Right lobe of liver (tissue), 6 donors: Measurements from ENCODE around the gene ENDOU. TPM values are rescaled to one million over a fixed set of nuclear protein-coding genes. Genes with fewer than 3 reads are reported as not detected.

ENCODE experiments used
- ATAC-seq, 4 donors: fragments of 200-7000 bp; cut with Tn5 transposase; one replicate each; pipeline ENCODE4 v1.9.1; 2020; ENCODE audit warnings: mild to moderate bottlenecking in 4 of 4, moderate library complexity in 4 of 4
- DNase-seq, 3 donors: peaks; one replicate each; pipeline ENCODE4 v3.0.0-alpha.2; 2020
- H3K27ac ChIP-seq, 3 donors: fragments of 200-600 bp; one replicate each; pipeline ENCODE4 v1.8.0; 2022
- H3K27me3 ChIP-seq, 2 donors: fragments of 200-600 bp; one replicate each; pipeline ENCODE4 v1.8.0; 2022
- H3K36me3 ChIP-seq, 4 donors: fragments of 200-600 bp; sonication (generic) in 1 of 4; one replicate each; pipeline versions ENCODE4 v1.5.1 to v1.8.0; 2017 to 2022; ENCODE audit warnings: control low read depth in 1 of 4
- H3K4me1 ChIP-seq, 4 donors: fragments of 200-600 bp; sonication (generic) in 1 of 4; one replicate each; pipeline versions ENCODE4 v1.5.1 to v1.8.0; 2017 to 2022; ENCODE audit warnings: control low read depth in 1 of 4
- H3K4me3 ChIP-seq, 3 donors: fragments of 200-600 bp; one replicate each; pipeline ENCODE4 v1.8.0; 2022
- H3K9me3 ChIP-seq, 4 donors: fragments of 200-600 bp; sonication (generic) in 1 of 4; one replicate each; pipeline versions ENCODE4 v1.5.1 to v1.8.0; 2017 to 2022; ENCODE audit warnings: control low read depth in 1 of 4
- POLR2A ChIP-seq: fragments of 450-650 bp; IDR thresholded peaks from one replicate; pipeline ENCODE4 v1.6.1; 2017; ENCODE audit warnings: antibody characterized with exemption, mild to moderate bottlenecking
- WGBS: methylation state at CpG from one replicate; pipeline ENCODE4 v1.1.6; 2018; ENCODE audit warnings: low coverage, low lambda C conversion rate; ENCODE audit not compliant: insufficient coverage; ENCODE audit errors: missing lambda C conversion rate; 5-methylcytosine and 5-hydroxymethylcytosine counted together
- intact Hi-C, 2 donors: fragments of 100-400 bp; cut with DNase I; formaldehyde crosslinking; loops; one replicate each; pipeline versions ENCODE4 v1.11.2 to v1.14.1; 2022
- long read RNA-seq: library from polyadenylated mRNA; unstranded; transcript quantifications from one replicate; pipeline ENCODE4 v2.0.0, GENCODE V29; 2019
- total RNA-seq, 6 experiments: library from RNA; depleted of rRNA in 2 of 6; stranded (reverse); fragments of >200 nt in 2 of 6; fragmentation: NEBNext Ultra II Directional in 3 of 6; extraction: Animal tissue kit (Norgen Biotek cat#: 25700) in 3 of 6; gene quantifications; one replicate each; pipeline versions ENCODE4 v1.1.0 to v1.2.4, GENCODE V29; 2016 to 2023
- TF ChIP-seq, protein P1 (sequence below), 4 donors: fragments of 200-600 bp in 3 of 4; fragments of 450-650 bp in 1 of 4; IDR thresholded peaks; one replicate each; pipeline versions ENCODE4 v1.5.1 to v1.8.0; 2016 to 2022; ENCODE audit warnings: antibody characterized with exemption in 4 of 4, mild to moderate bottlenecking in 2 of 4
- donor health status: DM: no; HTN: yes; CAD: no.
- donor health status: DM: no; HTN: no; CAD: no.
- donor health status: DM: no; HTN: no; CAD: no.
- donor health status: DM: no; HTN: yes; CAD: no.
- donor health status: DM: no; HTN: yes; CAD: no.

The ENDOU gene, protein sequence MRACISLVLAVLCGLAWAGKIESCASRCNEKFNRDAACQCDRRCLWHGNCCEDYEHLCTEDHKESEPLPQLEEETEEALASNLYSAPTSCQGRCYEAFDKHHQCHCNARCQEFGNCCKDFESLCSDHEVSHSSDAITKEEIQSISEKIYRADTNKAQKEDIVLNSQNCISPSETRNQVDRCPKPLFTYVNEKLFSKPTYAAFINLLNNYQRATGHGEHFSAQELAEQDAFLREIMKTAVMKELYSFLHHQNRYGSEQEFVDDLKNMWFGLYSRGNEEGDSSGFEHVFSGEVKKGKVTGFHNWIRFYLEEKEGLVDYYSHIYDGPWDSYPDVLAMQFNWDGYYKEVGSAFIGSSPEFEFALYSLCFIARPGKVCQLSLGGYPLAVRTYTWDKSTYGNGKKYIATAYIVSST
- not detected for total RNA-seq
- long read RNA-seq = 0 reads

DNA sequence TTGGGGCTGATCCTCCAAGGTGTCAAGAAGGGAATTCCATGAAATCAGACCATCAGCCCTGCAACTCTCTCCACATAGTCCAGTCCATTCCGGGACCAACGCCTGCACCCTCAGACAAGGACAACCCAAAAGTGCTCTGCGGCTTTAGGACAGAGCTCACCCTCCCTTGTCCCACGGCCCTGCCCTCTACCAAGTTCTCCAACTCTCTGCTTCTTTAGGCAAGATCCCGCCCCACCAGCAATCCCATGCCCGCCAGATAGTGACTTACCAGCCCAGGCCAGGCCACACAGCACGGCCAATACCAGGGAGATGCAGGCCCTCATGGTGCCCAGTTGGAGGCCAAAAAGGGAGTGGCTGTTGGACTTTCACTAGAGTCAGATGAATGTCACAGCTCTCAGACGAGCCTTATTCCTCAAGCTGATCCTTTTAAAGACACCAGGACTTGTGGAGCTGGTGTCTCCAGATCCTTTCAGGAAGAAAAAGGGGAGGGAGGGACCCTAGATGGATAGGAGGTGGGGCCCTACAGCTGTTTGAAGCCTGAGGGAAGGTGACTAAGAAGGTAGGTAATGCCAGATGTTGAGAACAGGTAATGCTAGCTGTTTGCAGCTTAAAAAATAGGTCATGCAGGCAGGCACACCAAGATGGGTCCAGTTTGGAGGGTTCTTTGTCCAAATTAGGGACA, at the start of gene ENDOU:
Gene ENDOU, minus strand, starts transcription at position 400 of the 682 bp plus-strand sequence. Its CDS starts 77 bp downstream, at position 323.
- no peak within 1 kb of the TSS for H3K4me3 ChIP-seq
- H3K4me1 ChIP-seq = peaks cover 0 to 11% (median 3%) of the 10 kb centered on the region in 4 donors
- DNase-seq (no peak), ATAC-seq (no peak)
- H3K27me3 ChIP-seq = no peaks in the 10 kb centered on the region
- intact Hi-C loops = no loop called here
- 92% methylated on average over 8 of the region's 8 CpGs for WGBS
- H3K36me3 ChIP-seq = no peaks in the 10 kb centered on the region
- TF ChIP-seq, protein P1, sequence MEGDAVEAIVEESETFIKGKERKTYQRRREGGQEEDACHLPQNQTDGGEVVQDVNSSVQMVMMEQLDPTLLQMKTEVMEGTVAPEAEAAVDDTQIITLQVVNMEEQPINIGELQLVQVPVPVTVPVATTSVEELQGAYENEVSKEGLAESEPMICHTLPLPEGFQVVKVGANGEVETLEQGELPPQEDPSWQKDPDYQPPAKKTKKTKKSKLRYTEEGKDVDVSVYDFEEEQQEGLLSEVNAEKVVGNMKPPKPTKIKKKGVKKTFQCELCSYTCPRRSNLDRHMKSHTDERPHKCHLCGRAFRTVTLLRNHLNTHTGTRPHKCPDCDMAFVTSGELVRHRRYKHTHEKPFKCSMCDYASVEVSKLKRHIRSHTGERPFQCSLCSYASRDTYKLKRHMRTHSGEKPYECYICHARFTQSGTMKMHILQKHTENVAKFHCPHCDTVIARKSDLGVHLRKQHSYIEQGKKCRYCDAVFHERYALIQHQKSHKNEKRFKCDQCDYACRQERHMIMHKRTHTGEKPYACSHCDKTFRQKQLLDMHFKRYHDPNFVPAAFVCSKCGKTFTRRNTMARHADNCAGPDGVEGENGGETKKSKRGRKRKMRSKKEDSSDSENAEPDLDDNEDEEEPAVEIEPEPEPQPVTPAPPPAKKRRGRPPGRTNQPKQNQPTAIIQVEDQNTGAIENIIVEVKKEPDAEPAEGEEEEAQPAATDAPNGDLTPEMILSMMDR (IDR thresholded peaks at IDR 0.05) = no peak
- no peak for TF ChIP-seq POLR2A
- H3K9me3 ChIP-seq = no peaks in the 10 kb centered on the region
- no peak within 1 kb of the TSS for H3K27ac ChIP-seq

DNA sequence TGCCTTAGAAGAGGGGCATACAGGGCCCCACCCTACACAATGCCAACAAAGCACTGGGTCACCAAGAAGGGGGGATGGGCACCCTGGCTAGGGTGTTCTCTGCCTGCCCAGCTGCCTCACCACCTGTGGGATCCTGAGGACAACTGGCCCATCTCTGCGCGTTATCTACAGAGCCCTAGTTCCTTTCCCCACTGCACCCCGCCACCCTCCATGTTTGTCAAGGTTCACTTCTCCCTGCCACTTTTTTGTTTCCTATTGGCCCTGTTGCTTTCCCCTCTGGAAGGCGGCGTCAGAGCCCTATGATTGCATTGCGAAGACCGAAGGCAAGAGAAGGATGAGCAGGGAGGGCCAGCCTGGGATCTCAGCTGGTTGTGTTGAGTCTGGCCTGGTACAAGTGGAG, 49.4 kb upstream of the ENDOU start:
- ATAC-seq (no peak), DNase-seq (no peak)
- Histone ChIP-seq H3K4me1 (peaks cover 0 to 31% (median 3%) of the 10 kb centered on the region in 4 donors), H3K27ac (peak overlapping the region in 1 of 3 donors; percentile 51), H3K9me3 (no peaks in the 10 kb centered on the region), H3K27me3 (no peaks in the 10 kb centered on the region), H3K4me3 (no peak overlapping the region), H3K36me3 (no peaks in the 10 kb centered on the region)
- intact Hi-C loops = loop anchor here in 1 of 2 donors (5.0 kb wide), 1 partner anchor 32 kb away; no protein-coding TSS in a partner anchor
- TF ChIP-seq, protein P1 (IDR thresholded peaks at IDR 0.05) = no peak
- no peak for TF ChIP-seq POLR2A
- 84% methylated on average over 5 of the region's 7 CpGs for WGBS

DNA sequence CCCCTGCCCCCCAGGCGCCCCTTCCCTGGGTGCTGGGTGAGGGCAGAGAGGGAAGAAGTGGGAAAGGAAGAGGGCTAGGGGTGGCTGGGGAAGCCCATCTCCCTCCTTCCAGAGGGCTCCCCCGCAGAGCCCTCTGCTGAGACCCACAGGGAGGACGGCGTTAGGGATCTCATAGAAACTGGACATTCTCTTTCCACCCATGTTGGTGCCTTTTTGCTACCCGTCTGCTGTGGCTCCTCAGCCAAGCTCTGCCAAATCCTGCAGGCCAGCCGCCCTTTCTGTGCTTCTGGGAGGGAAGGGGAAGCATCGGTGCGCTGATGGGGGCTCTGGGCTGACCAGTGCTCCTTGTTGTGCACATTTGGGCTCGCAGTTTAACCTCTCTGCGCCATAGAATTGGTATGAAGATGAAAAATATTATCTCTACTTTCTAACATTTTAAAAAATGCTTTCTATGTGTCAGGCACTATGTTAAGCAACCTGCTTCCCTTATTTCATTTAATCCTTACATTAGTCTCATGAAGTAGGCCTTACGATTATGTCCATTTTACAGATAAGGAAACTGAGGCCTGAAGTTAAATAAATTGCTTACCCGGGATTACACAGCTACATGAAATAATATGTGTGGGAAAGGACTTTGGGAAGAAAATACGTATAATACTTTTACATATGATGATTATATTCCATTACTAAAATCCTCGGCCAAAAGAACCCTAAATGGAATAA, 48.7 kb upstream of the ENDOU start:
- WGBS = 57% methylated on average over 12 of the region's 14 CpGs
- TF ChIP-seq, protein P1 (IDR thresholded peaks at IDR 0.05) = no peak
- no peak for TF ChIP-seq POLR2A
- no peaks in the 10 kb centered on the region for H3K36me3 ChIP-seq
- DNase-seq (peak in 1 of 3 donors; percentile 36), ATAC-seq (peak in 1 of 4 donors; percentile 5)
- H3K9me3 ChIP-seq = no peaks in the 10 kb centered on the region
- peak overlapping the region; percentile 50 to 83 (median 79) for H3K27ac ChIP-seq
- no peaks in the 10 kb centered on the region for H3K27me3 ChIP-seq
- peaks cover 0 to 37% (median 3%) of the 10 kb centered on the region in 4 donors for H3K4me1 ChIP-seq
- peak overlapping the region; percentile 88 to 99 (median 95) for H3K4me3 ChIP-seq
- intact Hi-C loops = no loop called here

DNA sequence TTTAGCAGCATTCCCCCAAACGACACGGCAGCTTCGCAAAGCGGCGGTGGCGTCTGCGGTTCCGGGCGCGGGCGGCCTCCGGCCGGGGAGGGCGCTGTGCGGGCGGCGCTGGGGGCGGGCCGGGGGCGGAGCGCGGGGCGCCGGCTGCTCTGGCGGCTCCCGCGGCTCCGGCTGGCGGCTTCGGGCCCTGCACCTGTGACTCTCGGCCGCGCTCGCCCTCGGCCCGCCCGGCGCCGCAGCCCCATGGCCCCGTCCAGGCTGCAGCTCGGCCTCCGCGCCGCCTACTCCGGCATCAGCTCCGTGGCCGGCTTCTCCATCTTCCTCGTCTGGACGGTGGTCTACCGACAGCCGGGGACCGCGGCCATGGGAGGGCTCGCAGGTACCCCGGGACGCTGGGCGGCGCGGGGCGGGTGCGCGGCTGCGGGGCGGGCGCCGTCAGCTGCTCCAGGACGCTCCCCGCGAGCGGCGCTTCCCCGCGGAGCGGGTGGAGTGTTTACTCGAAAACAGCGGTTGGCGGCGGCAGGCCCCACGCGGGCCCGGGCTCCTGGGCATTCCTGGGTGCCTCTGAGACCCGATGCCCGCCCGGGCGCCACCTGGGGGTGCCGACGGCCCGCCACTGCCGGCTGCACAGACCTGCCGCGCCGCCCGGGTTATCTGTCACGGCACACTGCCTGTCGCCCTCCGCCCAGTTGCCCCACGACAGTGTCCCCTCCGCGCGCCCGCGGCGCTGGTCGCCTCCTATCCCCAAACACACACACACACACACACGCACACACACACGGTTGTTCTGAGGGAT, 48.0 kb upstream of the ENDOU start, which contains the start of gene SLC48A1:
Gene SLC48A1, plus strand, starts transcription at position 177 of the 796 bp plus-strand sequence. Its CDS starts 67 bp downstream, at position 244.
- Histone ChIP-seq H3K36me3 (no peaks in the 10 kb centered on the region), H3K27ac (peak within 1 kb of the TSS; percentile 50 to 83 (median 79)), H3K9me3 (no peaks in the 10 kb centered on the region), H3K4me3 (peak within 1 kb of the TSS; percentile 88 to 99 (median 95)), H3K27me3 (no peaks in the 10 kb centered on the region), H3K4me1 (peaks cover 0 to 42% (median 3%) of the 10 kb centered on the region in 4 donors)
- intact Hi-C loops = no loop called here
- DNase-seq = peak; percentile 83 to 86 (median 84)
- ATAC-seq = peak; percentile 76 to 91 (median 86)
- TF ChIP-seq POLR2A = peak; percentile 88
- TF ChIP-seq, protein P1 (IDR thresholded peaks at IDR 0.05) = peak in 3 of 4 donors; percentile 30 to 67 (median 31)
- WGBS = 0% methylated on average over 13 of the region's 106 CpGs
